GM10248 (cell line): Measurements from ENCODE around the gene MARS1.
"Not testable (repeated sequence)": the region's sequence is repeated elsewhere in the genome, so short reads cannot be mapped to it uniquely, and the experiment has no call there.

Experiments used
- CTCF ChIA-PET: fragments of 300-600 bp; sonication (Branson Sonifier 250); formaldehyde crosslinking; extraction: SDS; loops from one replicate; lab custom pipeline; 2021; ENCODE audit warnings: antibody characterized with exemption; lab: Yijun Ruan, JAX
- POLR2A ChIA-PET: fragments of 350-650 bp; sonication (Branson Sonifier 250); formaldehyde crosslinking; extraction: SDS; loops from one replicate; lab custom pipeline; 2020; ENCODE audit warnings: antibody characterized with exemption; lab: Yijun Ruan, JAX
- DNase-seq: peaks from one replicate; pipeline ENCODE4 v3.0.0; 2012; ENCODE audit errors: extremely low spot score
- CTCF ChIP-seq: IDR thresholded peaks from 2 replicates; pipeline ENCODE4 v1.5.1; 2012; ENCODE audit warnings: mild to moderate bottlenecking, low read depth; ENCODE audit errors: extremely low read depth, missing control alignments, control extremely low read depth

MARS1 gene

GRCh38 chr12:57487597-57488401 lies at the start of gene MARS1:
MARS1 (plus strand) TSS chr12:57488068; CDS start chr12:57488091, 23 bp downstream.
- no peak for TF ChIP-seq CTCF
- peak; percentile 94 for DNase-seq
- POLR2A ChIA-PET = interaction anchor here (0.6 kb wide), 2 partner anchors 274 to 352 kb away, joined by 3 to 5 read pairs; no protein-coding TSS in a partner anchor
- CTCF ChIA-PET = interaction anchor here (0.9 to 2.3 kb wide), 6 partner anchors 11 to 275 kb away, joined by 3 to 5 read pairs (median 3); no protein-coding TSS in a partner anchor

GRCh38 chr12:57438400-57438799 lies 49.5 kb upstream of the MARS1 start:
- no peak for TF ChIP-seq CTCF
- ChIA-PET POLR2A (no interaction called here), CTCF (interaction anchor here (4.3 to 14.6 kb wide), 2 partner anchors 14 to 20 kb away, joined by 19 to 178 read pairs; partner anchors contain the start of genes GLI1 and INHBE)
- no peak for DNase-seq

GRCh38 chr12:57439762-57440266 lies 48.1 kb upstream of the MARS1 start:
- CTCF ChIA-PET = interaction anchor here (0.9 to 14.6 kb wide), 4 partner anchors 12 to 23 kb away, joined by 3 to 178 read pairs (median 6); partner anchors contain the start of gene INHBE
- DNase-seq = no peak
- POLR2A ChIA-PET = no interaction called here
- no peak for TF ChIP-seq CTCF

- ChIA-PET POLR2A (interaction anchor here (0.7 kb wide), 1 partner anchor 423 kb away, joined by 3 read pairs; no protein-coding TSS in a partner anchor), CTCF (interaction anchor here (0.8 to 14.6 kb wide), 3 partner anchors 11 to 22 kb away, joined by 4 to 178 read pairs (median 4); partner anchors contain the start of gene INHBE)
- DNase-seq = not testable (repeated sequence)
Observed at GRCh38 chr12:57441393-57441792, 46.5 kb upstream of the MARS1 start.

DNA sequence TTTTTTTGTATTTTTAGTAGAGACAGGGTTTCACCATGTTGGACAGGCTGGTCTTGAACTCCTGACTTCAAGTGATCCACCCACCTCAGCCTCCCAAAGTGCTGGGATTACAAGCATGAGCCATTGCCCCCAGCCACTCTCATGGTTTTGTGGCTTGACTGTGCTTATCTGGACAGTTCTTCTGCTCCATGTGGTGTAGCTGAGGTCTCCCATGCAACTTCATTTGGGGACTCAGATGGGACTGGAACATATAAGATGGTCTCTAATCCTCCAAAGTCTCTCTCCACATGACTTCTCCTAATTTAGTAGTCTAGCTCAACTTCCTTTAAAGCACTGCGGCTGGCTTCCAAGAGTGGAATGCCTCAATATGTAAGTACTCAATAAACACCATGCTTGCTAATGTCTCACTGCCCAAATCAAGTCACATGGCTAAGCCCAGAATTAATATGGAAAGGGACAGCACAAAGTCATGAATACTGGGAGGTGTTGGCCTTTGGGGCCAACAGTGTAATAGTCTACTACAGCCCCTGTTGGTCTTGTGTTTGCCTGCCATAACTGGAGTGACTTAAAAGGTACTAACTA lies 45.9 kb upstream of the MARS1 start:
- CTCF ChIA-PET = interaction anchor here (1.0 to 14.6 kb wide), 5 partner anchors 10 to 132 kb away, joined by 3 to 178 read pairs (median 4); partner anchors contain the start of gene INHBE

GRCh38 chr12:57444337-57444736 lies 43.5 kb upstream of the MARS1 start:
- CTCF ChIA-PET = interaction anchor here (3.0 to 14.6 kb wide), 2 partner anchors 8 to 14 kb away, joined by 18 to 178 read pairs; partner anchors contain the start of genes GLI1 and INHBE
- POLR2A ChIA-PET, DNase-seq: not testable (repeated sequence)

More for the DNA sequence above, 45.9 kb upstream of the MARS1 start:
- TF ChIP-seq CTCF = no peak
- DNase-seq = no peak
- POLR2A ChIA-PET = interaction anchor here (0.7 kb wide), 1 partner anchor 424 kb away, joined by 3 read pairs; no protein-coding TSS in a partner anchor

DNA sequence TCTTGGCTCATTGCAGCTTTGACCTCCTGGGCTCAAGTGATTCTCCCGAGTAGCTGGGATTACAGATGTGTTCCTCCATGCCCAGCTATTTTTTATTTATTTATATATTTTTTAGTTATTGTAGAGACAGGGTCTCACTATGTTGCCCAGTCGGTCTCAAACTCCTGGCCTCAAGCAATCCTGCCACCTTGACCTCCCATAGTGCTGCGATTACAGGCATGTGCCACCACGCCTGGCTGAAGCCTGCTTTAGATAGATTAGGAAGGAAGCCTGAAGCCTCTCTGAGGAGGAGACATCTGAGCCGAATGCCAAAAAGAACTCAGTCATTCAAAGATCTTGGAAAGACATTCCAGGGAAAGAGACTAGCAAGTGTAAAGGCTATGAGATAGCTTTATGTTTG lies 43.1 kb upstream of the MARS1 start:
- ChIA-PET CTCF (interaction anchor here (1.3 to 14.6 kb wide), 3 partner anchors 8 to 18 kb away, joined by 4 to 178 read pairs (median 18); partner anchors contain the start of genes GLI1 and INHBE), POLR2A (no interaction called here)
- no peak for TF ChIP-seq CTCF
- DNase-seq = no peak
